Fibroblast of lung (primary cell): ENCODE measurements around the gene SLC5A12.

Source experiments
- CTCF ChIP-seq, 2 donors: IDR thresholded peaks in 1 of 2; conservative IDR thresholded peaks in 1 of 2; 1 replicate in 1 of 2; 2 replicates in 1 of 2; pipeline ENCODE4 v1.5.1; 2011 to 2012; ENCODE audit warnings: low read length in 2 of 2, control low read depth in 1 of 2, inconsistent platforms in 1 of 2, low read depth in 1 of 2, mild to moderate bottlenecking in 1 of 2
- EZH2 ChIP-seq: IDR thresholded peaks from 2 replicates; pipeline ENCODE4 v1.5.1; 2012; ENCODE audit warnings: low read length, control low read depth, mild to moderate bottlenecking; ENCODE audit errors: missing control alignments

GRCh38 chr11:26755762-26756161 lies 33.9 kb upstream of the SLC5A12 start:
- TF ChIP-seq CTCF (conservative IDR thresholded peaks at IDR 0.05 in 1 of 2, IDR thresholded peaks at IDR 0.05 in 1 of 2; ENCODE audit: low read depth in 1 of 2, low read length in 2 of 2) (no peak), EZH2 (no peak)
